Colonic mucosa (tissue), 4 donors: ENCODE measurements around the gene NUDT8. TPM values are rescaled to one million over a fixed set of nuclear protein-coding genes. Genes with fewer than 3 reads are reported as not detected.

ENCODE experiments used
- DNase-seq: peaks from one replicate; pipeline ENCODE4 v3.0.0-alpha.2; 2020
- H3K27ac ChIP-seq: fragments of 200-600 bp; one replicate; pipeline ENCODE4 v1.8.0; 2021
- H3K27me3 ChIP-seq: fragments of 200-600 bp; one replicate; pipeline ENCODE4 v1.8.0; 2021
- H3K36me3 ChIP-seq: fragments of 200-600 bp; one replicate; pipeline ENCODE4 v1.8.0; 2021
- H3K4me1 ChIP-seq: fragments of 200-600 bp; one replicate; pipeline ENCODE4 v1.8.0; 2021; ENCODE audit warnings: mild to moderate bottlenecking
- H3K4me3 ChIP-seq: fragments of 200-600 bp; one replicate; pipeline ENCODE4 v1.8.0; 2021
- H3K9ac ChIP-seq, 2 donors: one replicate each; pipeline ENCODE4 v1.7.0; 2013; ENCODE audit warnings: control low read depth in 2 of 2, low read depth in 2 of 2, low read length in 2 of 2
- H3K9me3 ChIP-seq: fragments of 200-600 bp; one replicate; pipeline ENCODE4 v1.8.0; 2021
- CTCF ChIP-seq: fragments of 200-600 bp; IDR thresholded peaks from one replicate; pipeline ENCODE4 v1.8.0; 2022; ENCODE audit warnings: antibody characterized with exemption, mild to moderate bottlenecking
- intact Hi-C: fragments of 100-400 bp; cut with DNase I; formaldehyde crosslinking; loops from one replicate; pipeline ENCODE4 v1.14.1; 2022
- total RNA-seq, 2 donors: library from RNA; stranded (reverse); fragmentation: NEBNext Ultra II Directional in 1 of 2; extraction: Animal tissue kit (Norgen Biotek cat#: 25700) in 1 of 2; gene quantifications; one replicate each; pipeline ENCODE4 v1.2.1, GENCODE V29; 2021
- donor health status: healthy.
- donor health status: DM: no; HTN: no; CAD: no.
- donor health status: DM: no; HTN: no; CAD: no.

The NUDT8 gene
- total RNA-seq, 2 donors from 2014 or later, result 35.1 to 52.5 TPM

GRCh38 chr11:67646535-67647336, 17.0 kb upstream of the NUDT8 start:
- no peak for TF ChIP-seq CTCF
- peak overlapping the region in 1 of 2 donors; percentile 68 for H3K9ac ChIP-seq
- peak overlapping the region; percentile 46 for H3K27ac ChIP-seq
- no peaks in the 10 kb centered on the region for H3K27me3 ChIP-seq
- H3K36me3 ChIP-seq, result no peaks in the 10 kb centered on the region
- intact Hi-C loops, result no loop called here
- H3K4me1 ChIP-seq, result peaks cover 11% of the 10 kb centered on the region
- H3K9me3 ChIP-seq, result no peaks in the 10 kb centered on the region
- H3K4me3 ChIP-seq, result no peak overlapping the region
- peak; percentile 66 for DNase-seq

GRCh38 chr11:67645521-67646461, 16.1 kb upstream of the NUDT8 start:
- Histone ChIP-seq H3K4me3 (no peak overlapping the region), H3K4me1 (peaks cover 11% of the 10 kb centered on the region), H3K27me3 (no peaks in the 10 kb centered on the region), H3K36me3 (no peaks in the 10 kb centered on the region), H3K9ac (no peak overlapping the region), H3K27ac (peak overlapping the region; percentile 46), H3K9me3 (no peaks in the 10 kb centered on the region)
- intact Hi-C loops, result no loop called here
- no peak for DNase-seq
- TF ChIP-seq CTCF, result no peak

GRCh38 chr11:67644472-67645418, 15.0 kb upstream of the NUDT8 start:
- intact Hi-C loops, result no loop called here
- no peaks in the 10 kb centered on the region for H3K27me3 ChIP-seq
- no peak overlapping the region for H3K9ac ChIP-seq
- H3K4me1 ChIP-seq, result peaks cover 11% of the 10 kb centered on the region
- H3K4me3 ChIP-seq, result no peak overlapping the region
- H3K9me3 ChIP-seq, result no peaks in the 10 kb centered on the region
- H3K36me3 ChIP-seq, result no peaks in the 10 kb centered on the region
- TF ChIP-seq CTCF, result no peak
- DNase-seq, result no peak
- H3K27ac ChIP-seq, result no peak overlapping the region

GRCh38 chr11:67644042-67644441, 14.3 kb upstream of the NUDT8 start:
- no peak for TF ChIP-seq CTCF
- Histone ChIP-seq H3K9me3 (no peaks in the 10 kb centered on the region), H3K4me3 (no peak overlapping the region), H3K4me1 (peaks cover 11% of the 10 kb centered on the region), H3K36me3 (no peaks in the 10 kb centered on the region), H3K27ac (no peak overlapping the region), H3K27me3 (no peaks in the 10 kb centered on the region), H3K9ac (no peak overlapping the region)
- intact Hi-C loops, result no loop called here
- DNase-seq, result no peak
